Right atrium auricular region (tissue), 2 donors: Measurements from ENCODE around the gene ZNF835. TPM values are rescaled to one million over a fixed set of nuclear protein-coding genes. Genes with fewer than 3 reads are reported as not detected.

ENCODE experiments used
- total RNA-seq, 2 donors: library from RNA; depleted of rRNA; stranded (reverse); fragments of >200 nt; gene quantifications; one replicate each; pipeline ENCODE4 v1.1.0, GENCODE V29; 2016

Gene ZNF835
- total RNA-seq, 2 donors from 2014 or later, result 6.5 to 12.8 TPM

Other genes starting within 250 kb of the ZNF835 start
- gene ZNF667, start 194.4 kb downstream of the ZNF835 start, total RNA-seq, result 1 to 10 TPM; 3.5 to 5.3 TPM
- gene ZNF471, start 163.9 kb downstream of the ZNF835 start, total RNA-seq, result 1 to 10 TPM; 2.1 to 2.3 TPM
- 1 to 10 TPM; 4.0 to 4.6 TPM for gene ZFP28, start 132.8 kb downstream of the ZNF835 start, total RNA-seq
- 1 to 10 TPM; 1.9 to 2.5 TPM for gene ZNF470, start 104.3 kb downstream of the ZNF835 start, total RNA-seq
- gene ZNF71, start 76.5 kb downstream of the ZNF835 start, total RNA-seq, result 1 to 10 TPM; 6.9 to 9.8 TPM
- not detected for gene SMIM17, start 28.6 kb downstream of the ZNF835 start, total RNA-seq
- gene PEG3, start 169.0 kb upstream of the ZNF835 start, total RNA-seq, result 1 to 10 TPM; 4.8 to 8.3 TPM
- not detected for gene ZIM2, start 169.0 kb upstream of the ZNF835 start, total RNA-seq